ENCODE data around the gene H1-8. TPM values are rescaled to one million over a fixed set of nuclear protein-coding genes. Genes with fewer than 3 reads are reported as not detected.

H1-8 gene
- total RNA-seq, 1 experiment from 2014 or later: not detected

DNA sequence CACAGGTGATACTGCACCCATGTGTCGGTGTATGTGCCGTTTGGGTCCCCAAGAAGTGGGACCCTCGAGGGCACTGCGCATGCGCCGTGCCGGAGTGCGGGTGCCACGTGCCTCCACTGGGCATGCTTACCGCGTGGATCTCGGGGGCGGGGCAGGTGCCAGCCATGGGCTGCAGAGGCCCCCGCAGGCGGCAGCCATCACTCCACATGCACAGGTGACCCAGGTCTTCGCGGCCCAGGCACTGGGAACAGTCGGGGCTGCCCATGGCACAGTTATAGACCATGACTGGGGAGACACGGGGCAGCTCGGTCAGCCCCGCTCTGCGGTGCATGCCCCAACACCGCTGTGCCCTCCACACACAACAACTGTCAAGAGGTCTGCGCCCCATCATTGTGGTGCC, 31.2 kb downstream of the H1-8 start:
- Histone ChIP-seq H3K9me2 (ENCODE audit: insufficient read depth) (no peaks in the 10 kb centered on the region), H3K4me2 (no peak overlapping the region), H3K9me3 (ENCODE audit: insufficient read depth, low read depth) (no peaks in the 10 kb centered on the region), H3K27me3 (ENCODE audit: insufficient read depth, low read depth) (no peaks in the 10 kb centered on the region), H3K4me3 (no peak overlapping the region), H3K4me1 (replicated peaks; ENCODE audit: insufficient read depth) (no peaks in the 10 kb centered on the region), H3K79me2 (ENCODE audit: low read depth) (no peaks in the 10 kb centered on the region), H4K20me1 (ENCODE audit: insufficient read depth) (no peaks in the 10 kb centered on the region), H2AFZ (no peak overlapping the region), H3K36me3 (ENCODE audit: low read depth) (no peaks in the 10 kb centered on the region), H3K27ac (no peak overlapping the region), H3F3A (ENCODE audit: insufficient read depth, low read depth) (peaks cover 2% of the 10 kb centered on the region; the same call in 1 of the 2 replicates)
- intact Hi-C loops (cut with micrococcal nuclease; ENCODE audit: unreplicated experiment): no loop called here
- DNase-seq: no peak
- ChIA-PET CTCF (no interaction called here), POLR2A (ENCODE audit: unreplicated experiment) (no interaction called here)
- no peak for TF ChIP-seq EZH2 (IDR thresholded peaks at IDR 0.05; ENCODE audit: low read depth)
- TF ChIP-seq, protein P1, sequence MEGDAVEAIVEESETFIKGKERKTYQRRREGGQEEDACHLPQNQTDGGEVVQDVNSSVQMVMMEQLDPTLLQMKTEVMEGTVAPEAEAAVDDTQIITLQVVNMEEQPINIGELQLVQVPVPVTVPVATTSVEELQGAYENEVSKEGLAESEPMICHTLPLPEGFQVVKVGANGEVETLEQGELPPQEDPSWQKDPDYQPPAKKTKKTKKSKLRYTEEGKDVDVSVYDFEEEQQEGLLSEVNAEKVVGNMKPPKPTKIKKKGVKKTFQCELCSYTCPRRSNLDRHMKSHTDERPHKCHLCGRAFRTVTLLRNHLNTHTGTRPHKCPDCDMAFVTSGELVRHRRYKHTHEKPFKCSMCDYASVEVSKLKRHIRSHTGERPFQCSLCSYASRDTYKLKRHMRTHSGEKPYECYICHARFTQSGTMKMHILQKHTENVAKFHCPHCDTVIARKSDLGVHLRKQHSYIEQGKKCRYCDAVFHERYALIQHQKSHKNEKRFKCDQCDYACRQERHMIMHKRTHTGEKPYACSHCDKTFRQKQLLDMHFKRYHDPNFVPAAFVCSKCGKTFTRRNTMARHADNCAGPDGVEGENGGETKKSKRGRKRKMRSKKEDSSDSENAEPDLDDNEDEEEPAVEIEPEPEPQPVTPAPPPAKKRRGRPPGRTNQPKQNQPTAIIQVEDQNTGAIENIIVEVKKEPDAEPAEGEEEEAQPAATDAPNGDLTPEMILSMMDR (conservative IDR thresholded peaks at IDR 0.05): no peak
- BruUV-seq (replicated peaks): no TSS peak

DNA sequence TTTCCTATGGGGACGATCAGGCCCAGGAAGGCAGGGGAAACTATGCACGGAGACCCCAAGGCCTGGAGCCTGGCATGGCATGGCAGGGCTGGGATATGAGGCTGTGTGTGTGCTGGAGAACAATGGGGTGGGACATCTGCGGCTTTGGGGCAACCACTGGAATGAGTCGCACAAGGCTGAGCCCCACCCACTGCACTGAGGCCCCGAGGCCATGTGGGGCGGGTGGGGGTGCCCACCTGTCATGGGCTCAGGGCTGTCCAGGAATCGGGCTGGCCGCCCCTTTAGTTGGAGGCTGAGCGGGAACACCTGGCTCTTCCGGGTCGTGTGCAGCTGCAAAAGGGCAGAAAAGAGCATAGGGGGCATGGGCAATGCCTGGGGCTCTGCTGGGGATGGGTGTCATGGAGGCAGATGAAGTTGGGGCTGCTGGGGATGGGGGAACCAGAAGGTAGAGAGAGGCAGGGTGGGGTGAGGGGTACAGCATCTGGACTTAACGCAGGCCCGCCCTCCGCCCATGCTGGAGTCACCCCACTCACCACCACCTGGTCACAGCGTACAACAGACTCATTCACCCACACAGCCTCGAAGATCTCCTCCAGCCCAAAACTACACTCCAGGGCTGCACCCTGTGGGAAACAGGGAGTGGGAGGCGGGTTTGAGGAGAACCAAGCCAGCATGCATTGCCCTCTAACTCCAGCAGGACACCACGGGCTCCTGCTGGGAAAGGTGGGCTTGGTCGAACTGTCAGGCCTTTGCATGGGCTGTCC, 32.4 kb downstream of the H1-8 start:
- no peaks in the 10 kb centered on the region for H3K4me1 ChIP-seq (replicated peaks; ENCODE audit: insufficient read depth)
- H3F3A ChIP-seq (ENCODE audit: insufficient read depth, low read depth): no peaks in the 10 kb centered on the region
- H3K4me2 ChIP-seq: no peak overlapping the region
- no peak for TF ChIP-seq EZH2 (IDR thresholded peaks at IDR 0.05; ENCODE audit: low read depth)
- TF ChIP-seq, protein P1 (conservative IDR thresholded peaks at IDR 0.05): no peak
- no peaks in the 10 kb centered on the region for H3K79me2 ChIP-seq (ENCODE audit: low read depth)
- intact Hi-C loops (cut with micrococcal nuclease; ENCODE audit: unreplicated experiment): no loop called here
- H3K9me3 ChIP-seq (ENCODE audit: insufficient read depth, low read depth): no peaks in the 10 kb centered on the region
- POLR2A ChIA-PET (ENCODE audit: unreplicated experiment): no interaction called here
- no peaks in the 10 kb centered on the region for H3K36me3 ChIP-seq (ENCODE audit: low read depth)
- H2AFZ ChIP-seq: no peak overlapping the region
- no TSS peak for BruUV-seq (replicated peaks)
- no peaks in the 10 kb centered on the region for H3K9me2 ChIP-seq (ENCODE audit: insufficient read depth)
- CTCF ChIA-PET: no interaction called here
- H3K4me3 ChIP-seq: no peak overlapping the region
- DNase-seq: no peak
- H3K27ac ChIP-seq: no peak overlapping the region
- no peaks in the 10 kb centered on the region for H3K27me3 ChIP-seq (ENCODE audit: insufficient read depth, low read depth)
- H4K20me1 ChIP-seq (ENCODE audit: insufficient read depth): no peaks in the 10 kb centered on the region

GRCh38 chr3:129575997-129576384, 33.0 kb downstream of the H1-8 start:
- no peaks in the 10 kb centered on the region for H3K36me3 ChIP-seq (ENCODE audit: low read depth)
- CTCF ChIA-PET: no interaction called here
- no peak overlapping the region for H3K4me3 ChIP-seq
- H3K9me3 ChIP-seq (ENCODE audit: insufficient read depth, low read depth): no peaks in the 10 kb centered on the region
- BruUV-seq (replicated peaks): no TSS peak
- H3K4me1 ChIP-seq (replicated peaks; ENCODE audit: insufficient read depth): no peaks in the 10 kb centered on the region
- no peaks in the 10 kb centered on the region for H3K9me2 ChIP-seq (ENCODE audit: insufficient read depth)
- H3K27me3 ChIP-seq (ENCODE audit: insufficient read depth, low read depth): no peaks in the 10 kb centered on the region
- DNase-seq: no peak
- intact Hi-C loops (cut with micrococcal nuclease; ENCODE audit: unreplicated experiment): no loop called here
- no peaks in the 10 kb centered on the region for H3K79me2 ChIP-seq (ENCODE audit: low read depth)
- POLR2A ChIA-PET (ENCODE audit: unreplicated experiment): no interaction called here
- no peaks in the 10 kb centered on the region for H3F3A ChIP-seq (ENCODE audit: insufficient read depth, low read depth)
- H2AFZ ChIP-seq: no peak overlapping the region
- H3K4me2 ChIP-seq: no peak overlapping the region
- TF ChIP-seq, protein P1 (conservative IDR thresholded peaks at IDR 0.05): no peak
- TF ChIP-seq EZH2 (IDR thresholded peaks at IDR 0.05; ENCODE audit: low read depth): no peak
- no peak overlapping the region for H3K27ac ChIP-seq
- H4K20me1 ChIP-seq (ENCODE audit: insufficient read depth): no peaks in the 10 kb centered on the region
